ENCODE measurements around the gene RPP25L.

RPP25L gene

DNA sequence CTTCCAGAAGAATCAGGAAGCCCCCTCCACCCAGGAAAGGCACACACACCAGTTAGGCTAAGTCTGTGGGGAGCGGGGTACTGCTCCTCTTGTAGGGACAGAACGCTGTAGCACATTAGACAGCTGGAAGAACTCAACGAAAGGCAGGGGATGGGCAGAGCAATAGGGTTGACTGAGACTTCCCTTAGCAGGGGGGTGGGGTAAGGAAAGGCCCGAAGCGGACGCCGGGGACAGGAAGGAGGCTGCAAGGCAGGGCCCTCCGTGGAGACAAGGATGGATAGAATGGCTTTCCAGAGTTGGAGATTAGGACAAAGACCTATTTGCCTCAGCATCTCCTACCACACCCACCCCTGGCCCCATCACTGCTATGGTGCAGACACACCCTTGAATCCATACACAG, 36.7 kb downstream of the RPP25L start:
- peaks cover 43% of the 10 kb centered on the region for H3K27me3 ChIP-seq (ENCODE audit: insufficient read depth, poor library complexity, severe bottlenecking)
- TF ChIP-seq POLR2AphosphoS5 (IDR thresholded peaks at IDR 0.05; ENCODE audit: low read depth) (no peak), GABPA (IDR thresholded peaks at IDR 0.05; ENCODE audit: low read depth) (no peak), SPI1 (IDR thresholded peaks at IDR 0.05; ENCODE audit: borderline replicate concordance, low read depth) (no peak)
- TF ChIP-seq, protein P1, sequence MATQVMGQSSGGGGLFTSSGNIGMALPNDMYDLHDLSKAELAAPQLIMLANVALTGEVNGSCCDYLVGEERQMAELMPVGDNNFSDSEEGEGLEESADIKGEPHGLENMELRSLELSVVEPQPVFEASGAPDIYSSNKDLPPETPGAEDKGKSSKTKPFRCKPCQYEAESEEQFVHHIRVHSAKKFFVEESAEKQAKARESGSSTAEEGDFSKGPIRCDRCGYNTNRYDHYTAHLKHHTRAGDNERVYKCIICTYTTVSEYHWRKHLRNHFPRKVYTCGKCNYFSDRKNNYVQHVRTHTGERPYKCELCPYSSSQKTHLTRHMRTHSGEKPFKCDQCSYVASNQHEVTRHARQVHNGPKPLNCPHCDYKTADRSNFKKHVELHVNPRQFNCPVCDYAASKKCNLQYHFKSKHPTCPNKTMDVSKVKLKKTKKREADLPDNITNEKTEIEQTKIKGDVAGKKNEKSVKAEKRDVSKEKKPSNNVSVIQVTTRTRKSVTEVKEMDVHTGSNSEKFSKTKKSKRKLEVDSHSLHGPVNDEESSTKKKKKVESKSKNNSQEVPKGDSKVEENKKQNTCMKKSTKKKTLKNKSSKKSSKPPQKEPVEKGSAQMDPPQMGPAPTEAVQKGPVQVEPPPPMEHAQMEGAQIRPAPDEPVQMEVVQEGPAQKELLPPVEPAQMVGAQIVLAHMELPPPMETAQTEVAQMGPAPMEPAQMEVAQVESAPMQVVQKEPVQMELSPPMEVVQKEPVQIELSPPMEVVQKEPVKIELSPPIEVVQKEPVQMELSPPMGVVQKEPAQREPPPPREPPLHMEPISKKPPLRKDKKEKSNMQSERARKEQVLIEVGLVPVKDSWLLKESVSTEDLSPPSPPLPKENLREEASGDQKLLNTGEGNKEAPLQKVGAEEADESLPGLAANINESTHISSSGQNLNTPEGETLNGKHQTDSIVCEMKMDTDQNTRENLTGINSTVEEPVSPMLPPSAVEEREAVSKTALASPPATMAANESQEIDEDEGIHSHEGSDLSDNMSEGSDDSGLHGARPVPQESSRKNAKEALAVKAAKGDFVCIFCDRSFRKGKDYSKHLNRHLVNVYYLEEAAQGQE (IDR thresholded peaks at IDR 0.05; ENCODE audit: insufficient replicate concordance, low read depth): no peak
- TF ChIP-seq, protein P2, sequence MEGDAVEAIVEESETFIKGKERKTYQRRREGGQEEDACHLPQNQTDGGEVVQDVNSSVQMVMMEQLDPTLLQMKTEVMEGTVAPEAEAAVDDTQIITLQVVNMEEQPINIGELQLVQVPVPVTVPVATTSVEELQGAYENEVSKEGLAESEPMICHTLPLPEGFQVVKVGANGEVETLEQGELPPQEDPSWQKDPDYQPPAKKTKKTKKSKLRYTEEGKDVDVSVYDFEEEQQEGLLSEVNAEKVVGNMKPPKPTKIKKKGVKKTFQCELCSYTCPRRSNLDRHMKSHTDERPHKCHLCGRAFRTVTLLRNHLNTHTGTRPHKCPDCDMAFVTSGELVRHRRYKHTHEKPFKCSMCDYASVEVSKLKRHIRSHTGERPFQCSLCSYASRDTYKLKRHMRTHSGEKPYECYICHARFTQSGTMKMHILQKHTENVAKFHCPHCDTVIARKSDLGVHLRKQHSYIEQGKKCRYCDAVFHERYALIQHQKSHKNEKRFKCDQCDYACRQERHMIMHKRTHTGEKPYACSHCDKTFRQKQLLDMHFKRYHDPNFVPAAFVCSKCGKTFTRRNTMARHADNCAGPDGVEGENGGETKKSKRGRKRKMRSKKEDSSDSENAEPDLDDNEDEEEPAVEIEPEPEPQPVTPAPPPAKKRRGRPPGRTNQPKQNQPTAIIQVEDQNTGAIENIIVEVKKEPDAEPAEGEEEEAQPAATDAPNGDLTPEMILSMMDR (IDR thresholded peaks at IDR 0.05; ENCODE audit: insufficient read depth, low read length): no peak
- DNase-seq (ENCODE audit: low read depth in 1 of 2, low spot score in 1 of 2): no peak

GRCh38 chr9:34574571-34574970, 37.3 kb downstream of the RPP25L start:
- TF ChIP-seq SPI1 (IDR thresholded peaks at IDR 0.05; ENCODE audit: borderline replicate concordance, low read depth) (no peak), GABPA (IDR thresholded peaks at IDR 0.05; ENCODE audit: low read depth) (no peak), POLR2AphosphoS5 (IDR thresholded peaks at IDR 0.05; ENCODE audit: low read depth) (no peak)
- TF ChIP-seq, protein P2 (IDR thresholded peaks at IDR 0.05; ENCODE audit: insufficient read depth, low read length): no peak
- TF ChIP-seq, protein P1 (IDR thresholded peaks at IDR 0.05; ENCODE audit: insufficient replicate concordance, low read depth): no peak
- no peak for DNase-seq (ENCODE audit: low read depth in 1 of 2, low spot score in 1 of 2)
- Histone ChIP-seq H3K4me3 (replicated peaks; ENCODE audit: insufficient read depth, low read length) (no peak overlapping the region), H3K27me3 (ENCODE audit: insufficient read depth, poor library complexity, severe bottlenecking) (peaks cover 37% of the 10 kb centered on the region), H3K27ac (replicated peaks) (no peak overlapping the region)

More for the DNA sequence above, 36.7 kb downstream of the RPP25L start:
- Histone ChIP-seq H3K4me3 (replicated peaks; ENCODE audit: insufficient read depth, low read length) (no peak overlapping the region), H3K27ac (replicated peaks) (no peak overlapping the region)

DNA sequence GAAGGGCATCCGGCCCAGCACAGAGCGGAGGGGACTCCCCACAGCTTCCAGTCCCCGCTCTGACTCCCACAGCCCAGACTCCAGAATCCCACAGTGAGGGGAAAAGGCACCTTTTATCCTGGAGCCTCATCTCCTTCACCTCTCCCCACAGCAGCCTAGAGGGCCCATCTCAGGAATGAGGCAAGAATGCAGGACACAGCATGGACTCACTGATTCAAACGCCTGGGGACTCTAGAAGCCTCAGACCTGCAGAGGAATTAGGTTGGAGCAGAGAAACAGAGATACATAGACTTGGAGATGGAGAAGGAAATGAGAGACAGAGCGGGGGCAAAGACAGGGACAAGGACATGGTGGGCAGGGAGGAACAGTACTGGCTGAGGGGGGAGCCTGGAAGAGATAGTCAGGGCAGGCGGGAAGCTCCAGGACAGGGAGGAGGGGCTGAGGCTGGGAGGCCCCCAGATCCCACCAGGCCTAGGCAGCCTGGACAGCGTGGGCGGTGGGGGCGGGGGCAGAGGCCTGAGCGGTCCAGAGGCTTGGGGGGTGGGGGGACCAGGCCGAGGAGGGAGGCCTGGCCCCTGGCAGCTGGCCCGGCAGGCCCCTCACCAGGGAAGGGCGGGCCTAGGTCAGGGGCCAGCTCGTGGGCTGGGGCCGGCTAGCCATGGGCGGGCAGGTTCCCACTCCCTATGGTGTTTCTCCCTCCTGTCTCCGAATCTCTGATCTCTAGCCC, 38.1 kb downstream of the RPP25L start:
- Histone ChIP-seq H3K27me3 (ENCODE audit: insufficient read depth, poor library complexity, severe bottlenecking) (peaks cover 29% of the 10 kb centered on the region), H3K4me3 (replicated peaks; ENCODE audit: insufficient read depth, low read length) (no peak overlapping the region), H3K27ac (replicated peaks) (no peak overlapping the region)
- TF ChIP-seq, protein P2 (IDR thresholded peaks at IDR 0.05; ENCODE audit: insufficient read depth, low read length): no peak
- TF ChIP-seq, protein P1 (IDR thresholded peaks at IDR 0.05; ENCODE audit: insufficient replicate concordance, low read depth): no peak
- TF ChIP-seq SPI1 (IDR thresholded peaks at IDR 0.05; ENCODE audit: borderline replicate concordance, low read depth) (no peak), POLR2AphosphoS5 (IDR thresholded peaks at IDR 0.05; ENCODE audit: low read depth) (no peak), GABPA (IDR thresholded peaks at IDR 0.05; ENCODE audit: low read depth) (no peak)
- DNase-seq (ENCODE audit: low read depth in 1 of 2, low spot score in 1 of 2): no peak
